GM19025 (cell line): Measurements from ENCODE around the gene UBE4B.

Experiments used
- ATAC-seq: cut with Tn5 transposase; IDR thresholded peaks from one replicate; pipeline ENCODE4 v1.9.1; 2021; ENCODE audit warnings: mild to moderate bottlenecking, low read depth, moderate library complexity; ENCODE audit not compliant: unreplicated experiment

Gene UBE4B

GRCh38 chr1:10108134-10108663 is 75.4 kb downstream of the UBE4B start:
- ATAC-seq = no peak

GRCh38 chr1:10108948-10109708 is 76.4 kb downstream of the UBE4B start:
- no peak for ATAC-seq

- no peak for ATAC-seq
Measured at GRCh38 chr1:10113501-10113900, 80.7 kb downstream of the UBE4B start.

DNA sequence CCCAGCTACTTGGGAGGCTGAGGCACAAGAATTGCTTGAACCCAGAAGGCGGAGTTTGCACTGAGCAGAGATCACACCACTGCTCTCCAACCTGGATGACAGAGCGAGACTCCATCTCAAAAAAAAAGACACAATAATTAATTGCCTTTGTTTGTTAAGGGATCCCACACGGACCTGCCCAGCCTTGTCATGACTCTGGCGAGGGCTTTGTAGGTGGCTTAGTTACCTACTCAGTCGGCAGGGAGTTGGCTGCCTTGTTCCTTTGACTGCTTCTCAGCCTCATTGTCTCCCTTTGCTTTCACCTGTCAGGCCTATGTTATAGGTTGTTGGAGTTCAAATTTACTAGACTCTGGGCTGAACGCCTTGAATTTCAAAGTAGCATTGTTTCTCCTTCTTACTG is 82.0 kb downstream of the UBE4B start:
- no peak for ATAC-seq

DNA sequence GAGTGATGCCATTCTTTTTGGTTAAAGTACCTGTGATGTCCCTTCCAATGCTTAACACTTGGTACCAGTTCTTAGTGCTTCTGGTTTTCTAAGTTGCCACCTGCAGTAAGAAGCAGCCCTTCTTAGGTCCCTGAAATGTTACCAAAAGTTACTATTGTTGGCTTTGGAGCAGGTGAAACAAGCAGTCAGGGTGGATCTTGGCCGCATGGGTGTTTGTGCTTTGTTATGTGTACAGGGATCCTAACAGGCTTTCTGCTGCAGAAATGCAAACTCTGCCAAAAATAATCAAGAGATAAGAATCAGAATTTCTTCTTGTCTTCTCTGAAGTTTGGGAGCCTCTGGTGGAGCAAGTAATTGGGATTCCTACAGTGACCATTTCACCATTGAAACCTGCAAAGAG is 84.4 kb downstream of the UBE4B start:
- ATAC-seq = no peak

- no peak for ATAC-seq
Measured at GRCh38 chr1:10117865-10118264, 85.1 kb downstream of the UBE4B start.

DNA sequence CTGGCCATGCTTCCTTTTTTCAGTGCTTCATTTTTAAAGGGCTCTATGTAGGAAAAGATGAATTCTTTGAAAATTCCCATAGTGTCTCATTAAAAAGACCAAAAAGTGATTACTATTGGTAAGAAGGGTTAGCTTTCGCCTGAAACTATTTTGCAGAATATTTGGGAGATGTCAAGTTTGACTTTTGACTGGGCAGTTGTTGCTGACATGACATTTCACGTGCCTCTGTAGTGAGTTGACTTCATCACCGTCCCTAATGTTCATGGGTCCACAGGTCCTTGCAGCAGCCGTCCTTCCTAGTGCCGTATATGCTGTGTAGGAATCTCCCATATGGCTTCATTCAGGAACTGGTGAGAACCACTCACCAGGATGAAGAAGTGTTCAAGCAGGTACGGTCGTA is 88.9 kb downstream of the UBE4B start:
- ATAC-seq = no peak

DNA sequence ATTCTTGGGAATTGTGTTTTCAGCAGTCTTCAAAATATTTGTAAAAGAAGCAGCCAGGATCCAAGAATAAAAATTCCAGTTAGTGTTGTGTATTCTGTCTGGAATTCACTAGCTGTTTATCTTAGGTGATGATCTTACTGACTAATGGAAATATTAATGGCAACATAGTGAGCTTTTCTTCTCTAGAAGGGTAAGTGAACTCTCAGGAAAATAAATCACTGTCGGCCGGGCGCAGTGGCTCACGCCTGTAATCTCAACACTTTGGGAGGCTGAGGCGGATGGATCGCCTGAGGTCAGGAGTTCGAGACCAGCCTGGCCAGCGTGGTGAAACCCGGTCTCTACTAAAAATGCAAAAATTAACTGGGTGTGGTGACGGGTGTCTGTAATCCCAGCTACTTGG is 90.2 kb downstream of the UBE4B start:
- no peak for ATAC-seq

- ATAC-seq = no peak
Measured at GRCh38 chr1:10128101-10128765, 95.5 kb downstream of the UBE4B start.

DNA sequence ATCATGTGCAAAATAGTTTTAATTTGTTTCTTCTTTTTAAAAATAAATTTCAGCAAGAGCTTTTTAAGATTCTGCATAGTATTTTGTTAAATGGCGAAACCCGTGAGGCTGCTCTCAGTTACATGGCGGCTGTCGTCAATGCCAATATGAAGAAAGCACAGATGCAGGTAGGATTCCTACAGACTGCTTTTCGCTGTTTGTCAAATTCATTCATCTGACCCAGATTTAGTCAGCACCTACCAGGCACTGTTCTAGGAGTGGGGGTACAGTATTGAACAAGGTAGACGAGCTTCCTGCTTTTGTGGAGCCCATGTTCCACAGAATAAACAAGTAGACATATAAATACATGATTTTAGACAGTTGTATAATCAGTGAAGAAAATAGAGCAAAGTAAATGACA is 99.6 kb downstream of the UBE4B start:
- no peak for ATAC-seq

- no peak for ATAC-seq
Measured at GRCh38 chr1:10132852-10133251, 100.1 kb downstream of the UBE4B start.

DNA sequence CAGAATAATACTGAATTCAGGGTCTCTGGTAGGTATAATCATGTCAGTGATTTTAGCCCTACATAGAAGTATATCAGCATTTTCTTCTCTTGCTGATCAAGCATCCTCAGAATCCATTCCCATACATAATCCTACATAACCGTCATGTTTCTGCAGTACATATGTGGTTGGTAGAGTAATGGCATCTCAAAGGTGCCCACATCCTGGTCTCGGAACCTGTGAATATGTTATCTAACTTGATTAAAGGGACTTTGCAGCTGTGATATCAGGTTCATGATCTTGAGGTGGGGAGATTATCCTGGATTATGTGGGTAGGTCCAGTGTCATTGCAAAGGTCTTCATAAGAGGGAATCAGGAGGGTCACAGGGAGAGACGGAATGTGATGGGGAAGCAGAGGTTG is 108.2 kb downstream of the UBE4B start:
- no peak for ATAC-seq

DNA sequence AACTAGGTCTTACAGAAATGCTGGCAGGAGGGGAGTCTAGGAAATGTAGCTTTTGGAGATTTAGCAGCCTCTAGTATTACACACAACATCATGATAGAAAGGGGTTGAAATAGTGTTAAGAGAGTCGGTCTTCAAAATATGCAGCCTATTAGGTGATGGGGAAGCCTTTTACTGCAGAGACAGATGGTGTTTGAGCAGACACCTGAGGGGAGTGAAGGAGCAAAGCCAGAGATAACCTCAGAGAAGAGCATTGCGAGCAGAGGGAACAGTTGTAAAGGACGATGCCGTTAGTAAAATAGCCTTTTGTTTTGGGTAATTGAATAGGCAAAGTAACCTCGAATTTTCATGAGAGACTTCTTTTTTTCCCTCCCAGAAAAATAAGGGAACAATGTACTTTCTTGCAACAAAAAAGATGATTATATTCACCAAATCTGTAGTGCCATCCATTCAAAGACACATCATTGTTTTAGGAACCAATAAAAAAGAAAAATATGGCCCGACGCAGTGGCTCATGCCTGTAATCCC is 111.3 kb downstream of the UBE4B start:
- no peak for ATAC-seq

- no peak for ATAC-seq
Measured at GRCh38 chr1:10146391-10146790, 113.6 kb downstream of the UBE4B start.

- ATAC-seq = no peak
Measured at GRCh38 chr1:10149231-10149630, 116.5 kb downstream of the UBE4B start.

- ATAC-seq = no peak
Measured at GRCh38 chr1:10152709-10153284, 120.0 kb downstream of the UBE4B start.

GRCh38 chr1:10155087-10155712 is 122.4 kb downstream of the UBE4B start:
- no peak for ATAC-seq

DNA sequence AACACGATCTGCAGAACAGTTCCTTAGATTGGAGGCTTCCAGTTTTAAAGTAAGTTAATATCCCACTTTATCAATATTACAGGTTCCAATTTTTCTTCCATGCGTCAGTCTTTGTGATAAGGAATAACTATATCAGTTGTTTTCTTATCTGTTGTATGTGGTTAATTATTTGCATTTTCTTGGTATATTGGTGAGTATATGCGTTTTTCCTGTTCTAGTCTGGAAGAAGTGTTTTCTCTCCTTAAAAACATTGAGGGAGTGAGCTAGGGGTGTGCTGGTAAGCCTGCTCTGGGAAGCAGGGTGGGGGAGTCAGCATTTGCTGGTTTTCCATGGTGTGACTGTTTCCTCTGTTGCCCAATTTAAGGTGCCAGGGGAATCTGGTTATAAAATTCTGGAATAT is 127.4 kb downstream of the UBE4B start:
- no peak for ATAC-seq

DNA sequence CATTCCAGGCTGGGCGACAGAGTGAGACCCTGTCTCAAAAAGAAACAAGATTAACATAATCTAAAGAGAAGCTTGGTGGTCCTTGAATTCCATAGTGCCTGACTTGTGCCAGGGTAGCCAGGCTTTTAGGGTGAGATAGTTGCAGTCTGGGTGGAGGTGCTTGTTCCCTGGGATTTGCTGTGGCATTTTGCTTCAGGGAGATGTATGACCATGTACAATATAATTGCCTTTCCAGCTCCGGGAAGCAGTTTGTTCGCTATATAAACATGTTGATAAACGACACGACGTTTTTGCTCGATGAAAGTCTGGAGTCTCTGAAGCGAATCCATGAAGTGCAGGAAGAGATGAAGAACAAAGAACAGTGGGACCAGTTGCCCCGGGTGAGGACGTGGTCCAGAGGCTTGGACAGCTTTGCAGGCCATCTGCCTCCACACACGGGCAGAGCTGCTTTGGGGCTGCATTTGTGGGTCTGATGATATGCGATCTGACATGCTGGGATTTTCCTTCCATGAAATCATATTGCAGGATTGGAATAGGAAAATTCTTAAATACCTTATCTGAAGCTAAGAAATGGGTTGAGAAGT is 128.2 kb downstream of the UBE4B start:
- no peak for ATAC-seq

DNA sequence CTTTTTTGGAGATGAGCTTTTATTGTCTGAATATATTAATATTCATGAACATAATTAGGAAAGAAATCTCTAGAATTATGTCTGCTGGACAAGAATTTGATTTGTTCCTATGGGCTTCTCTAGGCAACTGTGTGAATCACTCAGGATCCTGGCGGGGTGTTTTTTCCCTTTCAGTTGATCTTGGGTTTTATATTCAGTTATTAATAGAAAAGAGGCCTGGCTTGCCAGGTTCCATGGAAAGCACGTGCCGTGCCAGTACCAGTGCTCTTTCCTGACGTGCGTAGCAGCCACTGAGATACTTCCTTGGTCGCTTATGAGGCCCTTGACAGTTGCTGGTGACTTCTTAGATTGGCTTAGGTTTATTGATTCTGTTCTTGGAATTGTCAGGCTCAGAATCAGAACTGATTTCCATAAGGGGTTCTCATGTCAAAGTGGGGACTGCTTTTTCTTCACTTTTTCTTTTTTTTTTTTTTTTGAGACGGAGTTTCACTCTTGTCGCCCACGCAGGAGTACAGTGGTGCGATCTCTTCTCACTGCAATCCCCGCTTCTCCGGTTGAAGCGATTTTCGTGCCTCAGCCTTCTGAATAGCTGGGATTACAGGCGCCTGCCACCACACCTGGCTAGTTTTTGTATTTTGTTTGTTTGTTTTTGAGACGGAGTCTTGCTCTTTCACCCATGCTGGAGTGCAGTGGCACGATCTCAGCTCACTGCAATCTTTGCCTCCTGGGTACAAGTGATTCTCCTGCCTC is 129.0 kb downstream of the UBE4B start:
- ATAC-seq = no peak
